HT1080 (cell line): Measurements from ENCODE around the gene TCF7L1. TPM values are rescaled to one million over a fixed set of nuclear protein-coding genes. Genes with fewer than 3 reads are reported as not detected.

Experiments used
- DNase-seq: peaks from one replicate; pipeline ENCODE4 v3.0.0-alpha.2; 2015; ENCODE audit warnings: low read depth
- total RNA-seq: library from RNA; depleted of rRNA; stranded (reverse); fragments of >200 nt; shearing (Covaris generic); gene quantifications from 2 replicates; pipeline ENCODE4 v1.2.3, GENCODE V29; 2014

TCF7L1 gene
- total RNA-seq, 1 experiment from 2014 or later = 0.16 TPM

DNA sequence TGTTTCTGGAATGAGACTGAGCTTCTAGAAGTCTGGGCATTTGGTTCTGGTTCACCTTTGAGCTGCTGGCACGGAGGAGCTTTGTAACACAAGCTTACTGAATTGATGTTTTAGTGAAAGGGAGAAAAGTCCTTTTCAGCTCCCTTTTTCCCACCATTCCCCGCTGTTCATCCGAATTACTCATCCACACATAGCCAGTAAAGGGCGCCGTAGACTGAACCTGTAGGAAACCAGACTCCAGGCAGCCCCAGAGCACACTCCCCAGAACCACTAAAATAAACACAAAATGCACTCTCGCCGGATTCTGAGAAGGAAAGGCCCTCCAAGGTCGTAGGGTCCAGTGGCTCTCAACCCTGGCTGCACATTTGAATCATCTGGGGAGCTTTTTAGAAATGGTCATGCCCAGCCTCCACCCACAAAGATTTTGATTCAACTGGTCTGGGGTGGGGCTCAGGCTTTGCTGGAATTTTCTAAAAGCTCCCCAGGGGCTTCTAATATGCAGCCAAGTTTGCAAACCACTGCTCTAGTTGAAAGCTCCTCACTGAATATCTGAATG, 29.6 kb downstream of the TCF7L1 start:
- DNase-seq = peak; percentile 43

DNA sequence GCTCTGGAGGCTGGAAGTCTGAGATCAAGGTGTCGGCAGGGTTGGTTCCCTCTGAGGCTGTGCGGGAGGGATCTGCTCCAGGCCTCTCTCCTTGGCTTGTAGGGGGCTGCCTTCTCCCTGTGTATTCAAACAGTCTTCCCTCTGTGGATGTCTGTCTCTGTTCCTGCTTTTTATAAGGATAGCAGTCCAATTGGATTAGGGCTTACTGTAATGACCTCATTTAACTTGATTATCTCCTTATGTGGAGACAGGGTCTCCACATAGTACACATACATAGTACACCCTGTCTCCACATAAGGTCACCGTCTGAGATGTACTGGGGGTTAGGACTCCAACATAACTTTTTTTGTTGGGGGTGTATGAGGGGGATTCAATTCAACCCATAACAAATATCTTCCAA, 30.5 kb downstream of the TCF7L1 start:
- DNase-seq = no peak

DNA sequence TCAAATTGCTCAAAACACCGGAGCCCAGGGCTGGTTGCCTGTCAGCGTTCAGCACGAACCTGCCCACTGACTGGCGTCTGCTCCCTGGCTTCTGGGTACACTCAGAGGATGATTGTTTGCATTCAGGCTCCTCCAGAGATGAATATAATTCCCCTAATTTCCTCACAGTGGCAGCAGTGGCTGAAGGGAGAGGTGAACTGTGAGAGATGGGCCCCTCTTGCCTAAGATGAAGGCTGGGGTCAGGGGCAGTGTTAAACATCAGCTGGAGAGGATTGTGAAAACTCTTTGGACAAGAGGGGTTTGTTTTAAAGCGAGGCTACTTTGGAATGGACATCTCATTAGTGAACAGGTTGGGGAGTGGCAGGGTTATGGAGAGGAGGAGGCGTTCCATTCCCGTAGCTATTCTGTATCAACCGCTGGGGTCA, 31.0 kb downstream of the TCF7L1 start:
- no peak for DNase-seq

DNA sequence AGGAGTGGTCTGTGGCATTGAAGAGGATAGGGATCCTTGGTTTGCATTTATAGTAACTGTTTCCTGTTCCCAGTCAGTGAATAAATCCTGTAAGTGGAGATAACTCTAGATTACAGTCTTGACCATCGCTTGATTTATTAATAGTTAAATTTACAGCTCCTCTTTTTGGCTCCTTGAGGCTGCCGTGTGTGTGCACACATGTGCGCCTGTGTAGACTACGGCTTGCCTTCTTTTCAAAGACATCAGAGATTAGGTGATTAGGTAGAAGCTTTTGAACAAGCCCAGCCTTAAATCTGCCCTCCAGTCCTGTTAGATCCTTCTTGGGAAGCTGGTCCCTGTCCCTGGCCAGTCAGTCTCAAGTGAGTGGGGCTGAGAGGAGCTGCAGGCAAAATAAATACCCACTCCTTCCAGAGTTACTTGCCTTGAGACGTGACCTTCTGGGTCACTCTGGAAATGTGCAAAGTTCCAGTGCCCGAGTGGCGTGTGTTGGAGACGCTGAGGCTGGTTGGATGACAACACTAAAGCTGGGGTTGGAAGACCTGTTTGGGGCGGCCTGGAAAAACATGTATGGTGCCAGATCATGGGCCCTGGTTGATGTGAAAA, 32.0 kb downstream of the TCF7L1 start:
- no peak for DNase-seq

DNA sequence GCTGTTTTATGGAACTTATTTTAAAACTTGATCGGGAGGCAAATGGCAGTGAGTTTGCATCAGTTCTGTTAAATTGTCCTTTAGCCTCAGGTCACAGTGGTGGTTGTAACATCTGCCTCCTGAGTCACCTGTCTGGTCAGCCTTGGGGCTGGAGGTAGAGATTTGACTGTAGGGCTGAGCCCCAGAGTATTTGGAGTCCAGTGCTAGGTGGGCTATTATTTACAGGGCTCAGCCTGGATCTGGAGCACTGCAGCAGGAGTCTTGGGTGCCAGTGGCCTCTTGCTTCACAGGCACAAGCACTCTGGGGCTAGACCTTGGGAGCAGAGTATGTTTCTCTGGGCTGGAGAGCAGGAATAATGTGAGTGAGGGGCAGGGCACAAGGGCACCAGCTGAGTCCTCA, 32.8 kb downstream of the TCF7L1 start:
- no peak for DNase-seq

DNA sequence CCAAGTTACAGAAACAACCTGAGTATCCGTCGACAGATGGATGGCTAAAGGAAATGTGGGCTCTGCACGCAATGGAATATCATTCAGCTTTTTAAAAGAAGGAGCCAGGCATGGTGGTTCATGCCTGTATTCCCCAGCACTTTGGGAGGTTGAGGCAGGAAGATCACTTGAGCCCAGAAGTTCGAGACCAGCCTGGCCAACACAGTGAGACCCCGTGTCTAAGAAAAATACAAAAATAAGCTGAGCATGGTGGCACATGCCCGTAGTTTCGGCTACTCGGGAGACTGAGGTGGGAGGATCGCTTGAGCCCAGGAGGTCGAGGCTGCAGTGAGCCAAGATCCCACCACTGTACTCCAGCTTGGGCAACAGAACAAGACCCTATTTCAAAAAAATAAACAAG, 34.3 kb downstream of the TCF7L1 start:
- DNase-seq = no peak

DNA sequence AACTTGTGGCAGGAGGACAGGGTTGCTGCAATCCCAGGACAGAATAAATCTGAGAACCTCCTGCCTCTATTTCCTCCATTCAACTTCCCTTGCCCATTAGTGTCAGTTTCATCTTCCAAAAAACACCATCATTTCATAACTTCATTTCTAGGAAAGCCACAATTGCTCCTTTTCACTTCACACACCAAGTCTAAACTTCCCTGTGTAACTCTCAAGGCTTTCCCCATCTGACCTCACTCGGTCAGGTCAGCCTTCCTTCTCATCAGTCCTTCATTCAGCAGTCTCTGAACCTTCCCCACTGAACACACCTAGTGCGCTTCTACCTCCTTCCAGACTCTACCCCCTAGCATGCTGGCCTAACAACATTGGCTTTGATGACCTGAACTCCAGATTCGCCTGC, 35.8 kb downstream of the TCF7L1 start:
- DNase-seq = no peak

DNA sequence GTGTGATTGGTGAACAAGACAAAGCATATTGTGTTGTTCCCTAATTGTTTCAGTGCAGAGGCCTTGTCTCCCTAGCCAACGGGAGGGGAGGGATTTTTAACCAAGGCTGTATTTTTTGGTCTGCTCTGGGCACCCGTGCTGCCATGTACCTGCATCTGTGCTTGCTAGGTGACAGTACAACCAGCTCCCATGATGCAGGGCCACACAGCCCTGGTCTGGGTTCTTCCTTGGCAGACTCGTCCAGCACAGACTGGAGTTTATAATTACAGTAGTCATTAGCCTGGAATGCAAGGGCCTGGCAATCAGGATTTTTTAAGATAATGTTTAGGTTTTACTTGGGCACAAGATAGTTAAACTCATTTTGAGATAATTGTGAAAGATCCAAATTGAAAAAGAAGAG, 36.4 kb downstream of the TCF7L1 start:
- DNase-seq = no peak

DNA sequence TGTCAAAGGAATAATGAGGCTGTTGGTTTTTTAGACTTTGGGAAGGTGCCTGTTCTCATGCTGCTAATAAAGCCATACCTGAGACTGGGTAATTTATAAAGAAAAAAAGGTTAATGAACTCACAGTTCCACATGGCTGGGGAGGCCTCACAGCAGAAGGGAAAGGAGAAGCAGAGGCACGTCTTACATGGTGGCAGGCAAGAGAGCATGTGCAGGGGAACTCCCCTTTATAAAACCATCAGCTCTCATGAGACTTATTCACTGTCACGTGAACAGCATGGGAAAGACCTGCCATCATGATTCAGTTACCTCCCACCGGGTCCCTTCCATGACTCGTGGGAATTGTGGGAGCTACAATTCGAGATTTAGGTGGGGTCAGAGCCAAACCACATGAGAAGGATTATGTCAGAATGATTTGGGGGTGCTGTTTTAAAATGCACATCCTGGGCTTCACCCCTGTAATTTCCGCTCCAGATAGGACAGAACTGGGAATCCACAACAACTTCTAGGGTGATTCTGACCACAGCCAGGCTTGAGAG, 37.8 kb downstream of the TCF7L1 start:
- DNase-seq = no peak

DNA sequence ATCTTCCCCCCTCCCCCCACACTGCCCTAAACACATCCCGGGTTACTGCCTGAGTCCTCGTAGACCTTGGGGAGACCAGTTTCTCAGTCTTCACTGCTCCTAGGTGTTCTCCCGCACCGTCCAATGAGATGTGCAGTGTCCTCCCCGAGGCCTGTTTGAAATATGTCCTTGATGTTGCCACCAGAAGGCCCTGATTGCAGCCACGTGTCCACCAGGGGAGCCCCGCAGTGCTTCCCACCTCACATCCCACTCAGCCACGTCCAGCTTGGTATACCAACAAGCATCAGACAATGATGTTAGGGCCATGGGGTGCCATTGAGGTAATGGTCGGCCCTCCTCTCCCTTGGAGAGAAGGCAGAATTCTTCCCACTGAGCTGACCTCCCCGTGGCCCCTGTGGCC, 38.7 kb downstream of the TCF7L1 start:
- no peak for DNase-seq

DNA sequence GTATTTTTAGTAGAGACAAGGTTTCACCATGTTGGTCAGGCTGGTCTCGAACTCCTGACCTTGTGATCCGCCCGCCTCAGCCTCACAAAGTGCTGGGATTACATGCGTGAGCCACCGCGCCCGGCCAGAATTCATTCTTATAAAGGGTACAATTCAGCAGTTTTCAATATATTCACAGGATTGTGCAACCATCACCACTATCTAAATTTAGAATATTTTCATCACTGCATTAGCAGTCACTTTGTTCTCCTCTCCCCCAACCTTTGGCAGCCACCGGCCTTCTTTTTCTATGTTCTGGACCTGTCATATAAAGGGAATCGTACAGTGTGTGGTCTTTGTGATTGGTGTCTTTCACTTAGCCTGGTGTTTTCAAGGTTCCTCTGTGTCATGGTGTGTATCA, 40.7 kb downstream of the TCF7L1 start:
- DNase-seq = no peak

DNA sequence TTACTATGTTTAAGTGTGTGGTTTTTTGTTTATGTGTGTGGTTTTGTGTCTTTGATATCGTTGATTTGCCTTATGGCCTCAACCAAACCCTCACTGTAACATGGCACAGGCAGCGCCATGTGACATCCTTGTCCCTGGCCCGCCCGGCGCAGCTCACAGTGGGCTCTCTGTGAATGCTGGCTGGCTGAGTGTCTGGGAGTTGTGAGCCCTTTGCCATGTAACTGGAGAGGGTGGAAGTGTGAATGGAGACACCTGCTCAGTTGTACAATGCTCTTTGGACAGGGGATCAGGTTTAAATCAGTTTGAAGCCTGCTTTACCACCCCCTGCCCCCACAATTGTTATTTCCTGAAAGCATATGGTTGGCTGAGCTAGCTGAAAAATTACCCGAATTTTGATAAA, 41.8 kb downstream of the TCF7L1 start:
- no peak for DNase-seq

DNA sequence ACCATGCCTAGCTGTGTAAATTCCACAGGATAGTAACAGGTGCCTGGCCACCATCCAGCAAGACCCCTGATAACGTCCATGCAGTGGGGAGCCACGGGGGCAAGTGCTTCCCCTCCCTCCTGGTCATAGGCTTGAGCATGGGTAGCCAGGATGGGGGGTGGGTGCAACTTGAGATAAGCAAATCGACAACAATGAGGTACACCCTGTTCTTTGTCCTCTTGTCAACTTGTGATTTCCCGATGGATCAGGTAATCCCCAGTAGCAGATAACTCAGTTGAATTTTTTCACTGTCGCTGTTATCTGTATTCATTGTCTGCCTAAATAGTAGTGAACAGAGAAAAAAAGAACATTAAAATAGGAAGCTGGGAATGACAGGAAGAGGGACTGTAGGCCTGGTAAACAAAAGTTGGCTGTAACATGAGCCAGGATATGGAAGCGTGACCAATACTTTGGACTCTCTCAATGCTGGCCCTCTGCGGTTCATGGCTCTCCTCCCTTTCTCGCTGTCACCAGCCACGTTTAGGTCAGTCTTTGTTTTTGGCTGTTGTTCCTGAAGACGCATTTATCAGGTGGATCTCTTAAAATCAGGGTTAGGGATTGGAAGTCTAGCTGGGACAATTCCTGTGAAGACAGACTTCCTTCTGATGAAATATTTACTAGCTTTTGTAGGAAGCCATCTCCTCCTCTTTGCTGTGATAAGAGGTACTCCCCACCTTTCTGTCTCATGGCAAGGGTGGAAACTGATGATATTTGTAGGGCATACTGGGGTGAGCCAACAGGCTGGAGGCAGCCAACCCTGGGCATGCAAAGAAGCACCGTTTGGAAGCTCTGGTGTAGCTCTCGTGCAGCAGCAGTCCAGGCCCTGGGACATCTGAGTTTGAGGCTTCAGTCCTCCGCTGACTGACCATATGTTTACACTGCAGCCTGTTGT, 42.4 kb downstream of the TCF7L1 start:
- peak; percentile 73 for DNase-seq

DNA sequence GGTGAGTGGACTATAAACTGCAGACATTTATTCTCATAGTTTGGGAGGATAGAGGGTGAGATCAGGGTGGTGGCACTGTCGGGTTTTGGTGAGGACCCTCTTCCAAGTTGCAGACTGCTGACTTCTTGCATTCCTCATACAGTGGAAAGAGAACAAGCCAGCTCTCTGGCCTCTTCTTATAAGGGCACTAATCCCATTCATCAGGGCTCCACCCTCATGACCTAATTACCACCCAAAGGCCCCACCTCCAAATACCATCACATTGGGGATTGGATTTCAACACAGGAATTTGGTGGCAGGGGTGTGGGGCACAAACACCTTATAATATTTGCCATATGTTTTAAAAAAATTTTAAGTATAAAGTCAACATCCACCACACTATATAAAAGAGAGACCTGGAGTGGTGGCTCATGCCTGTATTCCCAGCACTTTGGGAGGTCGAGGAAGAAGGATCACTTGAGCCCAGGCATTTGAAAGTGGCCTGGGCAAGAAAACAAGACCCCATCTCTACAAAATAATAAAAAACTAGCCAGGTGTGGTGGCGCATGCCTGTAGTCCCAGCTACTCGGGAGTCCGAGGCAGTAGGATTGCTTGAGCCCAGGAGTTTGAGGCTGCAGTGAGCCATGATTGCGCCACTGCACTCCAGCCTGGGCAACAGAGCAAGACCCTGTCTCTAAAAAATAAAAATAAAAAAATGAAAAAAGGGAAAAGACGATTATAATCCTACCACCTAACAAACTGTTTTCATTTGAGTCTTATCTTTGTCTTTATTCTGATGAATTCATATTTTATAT, 44.0 kb downstream of the TCF7L1 start:
- DNase-seq = no peak

DNA sequence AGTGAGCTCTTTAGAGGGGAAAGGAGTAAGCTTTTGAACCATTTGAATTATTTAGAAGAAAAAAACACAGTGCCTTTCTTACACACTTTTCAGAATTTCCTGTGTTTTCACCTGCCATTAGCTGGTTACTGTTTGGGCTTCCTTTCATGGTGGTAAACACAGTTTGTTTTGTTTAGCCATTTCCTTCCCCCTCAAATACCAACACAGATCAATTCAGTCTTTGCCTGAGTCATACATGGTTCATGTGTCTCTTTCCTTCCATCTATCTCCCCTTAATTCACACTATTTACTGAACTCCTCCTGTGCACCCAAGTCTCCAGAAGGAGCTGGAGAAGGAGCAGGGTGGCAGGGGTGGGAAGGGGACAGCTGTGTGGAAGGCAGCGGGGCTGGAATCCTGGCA, 45.0 kb downstream of the TCF7L1 start:
- DNase-seq = no peak

DNA sequence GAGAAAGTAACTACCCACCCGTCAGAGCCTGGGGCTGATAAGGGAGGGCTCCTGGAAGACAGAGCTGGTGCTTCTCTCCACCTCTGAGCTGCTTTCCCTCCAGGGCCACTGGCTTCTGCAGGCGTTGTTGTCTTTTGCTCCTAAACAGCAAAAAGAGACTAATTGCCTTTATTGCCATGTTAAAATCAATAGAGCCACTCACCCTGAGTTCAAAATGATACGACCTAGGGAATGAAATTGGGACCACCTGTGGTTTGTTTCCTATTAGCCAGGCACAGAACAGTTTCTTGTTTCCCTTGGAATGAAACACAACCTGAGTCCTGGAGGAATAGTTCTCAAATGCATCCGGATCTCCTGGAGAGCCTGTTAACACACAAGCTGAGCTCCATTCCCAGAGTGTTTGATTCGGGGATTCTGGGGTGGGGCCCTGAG, 45.8 kb downstream of the TCF7L1 start:
- DNase-seq = no peak

DNA sequence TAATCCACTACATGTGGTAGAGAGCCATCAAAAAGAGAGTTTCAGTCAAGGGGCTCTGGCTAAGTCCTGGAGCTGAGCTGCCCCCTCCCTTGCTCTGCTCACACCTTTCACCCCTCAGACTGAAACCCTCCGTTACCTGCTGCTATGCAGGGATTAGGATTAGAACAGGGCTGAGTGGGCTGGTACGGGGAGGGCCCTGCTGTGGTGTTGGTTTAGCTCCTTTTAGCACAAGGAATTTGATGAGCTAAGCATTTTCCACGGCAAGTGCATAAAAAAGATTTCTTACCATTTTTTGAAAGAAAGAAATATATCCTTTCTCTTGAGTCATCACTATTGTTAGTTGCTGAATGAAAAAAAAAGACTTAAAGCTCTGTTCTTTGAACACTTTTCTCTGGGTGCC, 46.3 kb downstream of the TCF7L1 start:
- DNase-seq = no peak

DNA sequence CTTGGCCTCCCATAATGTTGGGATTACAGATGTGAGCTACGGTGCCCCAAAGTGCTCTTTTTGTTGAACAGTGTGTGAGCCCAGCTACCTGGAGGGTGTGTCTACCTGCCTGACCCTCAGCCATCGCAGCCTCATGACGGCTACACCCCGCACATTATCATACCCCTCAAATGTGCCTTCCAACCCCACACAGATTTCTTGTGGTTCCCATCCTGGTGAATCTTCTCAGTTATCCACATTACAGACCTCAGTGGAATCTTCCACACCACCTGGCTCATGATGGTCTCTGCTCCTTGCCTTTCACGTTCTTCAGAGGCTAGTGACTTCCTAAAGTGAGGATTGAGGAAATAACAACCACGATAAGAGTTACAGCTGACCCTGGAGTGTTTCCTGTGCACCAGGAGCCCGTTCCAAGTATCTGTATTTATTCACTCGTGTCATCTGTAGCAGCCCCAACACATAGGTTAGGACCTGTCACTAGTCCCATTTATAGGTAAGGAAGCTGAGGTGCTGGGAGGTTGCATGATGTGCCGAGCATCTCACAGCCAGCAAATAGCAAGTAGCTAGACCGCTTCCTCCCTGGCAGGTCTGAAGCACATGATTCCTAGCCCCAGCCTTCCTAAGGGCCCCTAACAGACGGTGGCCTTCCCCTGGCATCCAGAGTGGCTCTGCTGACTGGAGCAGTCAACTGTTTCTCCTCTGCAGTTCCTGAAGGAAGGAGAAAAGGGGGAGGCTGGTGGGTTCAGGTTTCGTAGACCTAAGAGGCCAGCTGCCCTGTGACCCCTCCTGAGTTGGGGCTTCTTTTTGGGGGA, 47.3 kb downstream of the TCF7L1 start:
- no peak for DNase-seq

DNA sequence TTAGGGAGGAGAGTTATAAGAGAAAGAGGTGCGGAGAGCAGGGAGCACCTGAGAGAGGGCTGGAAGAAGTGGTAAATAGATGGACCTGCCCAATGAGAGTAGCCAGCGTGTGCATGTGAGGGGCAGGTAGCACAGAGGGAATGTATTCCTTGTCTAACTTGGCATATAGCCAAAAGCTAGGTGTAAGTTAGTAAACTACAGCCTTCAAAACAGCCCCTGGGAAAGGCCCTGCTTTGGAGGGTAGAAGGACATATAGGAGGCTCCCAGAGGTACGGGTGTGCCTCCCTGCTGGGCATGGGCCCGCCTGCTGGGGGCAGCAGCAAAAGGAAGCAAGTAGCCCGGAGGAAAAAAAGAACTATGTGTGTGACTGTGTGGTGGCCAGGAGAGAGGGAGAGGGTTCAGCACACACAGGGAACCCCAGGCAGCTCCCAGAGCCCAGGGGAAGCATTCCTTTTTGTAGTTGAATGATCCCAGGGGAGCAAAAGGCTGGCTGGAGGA, 48.0 kb downstream of the TCF7L1 start:
- DNase-seq = no peak

DNA sequence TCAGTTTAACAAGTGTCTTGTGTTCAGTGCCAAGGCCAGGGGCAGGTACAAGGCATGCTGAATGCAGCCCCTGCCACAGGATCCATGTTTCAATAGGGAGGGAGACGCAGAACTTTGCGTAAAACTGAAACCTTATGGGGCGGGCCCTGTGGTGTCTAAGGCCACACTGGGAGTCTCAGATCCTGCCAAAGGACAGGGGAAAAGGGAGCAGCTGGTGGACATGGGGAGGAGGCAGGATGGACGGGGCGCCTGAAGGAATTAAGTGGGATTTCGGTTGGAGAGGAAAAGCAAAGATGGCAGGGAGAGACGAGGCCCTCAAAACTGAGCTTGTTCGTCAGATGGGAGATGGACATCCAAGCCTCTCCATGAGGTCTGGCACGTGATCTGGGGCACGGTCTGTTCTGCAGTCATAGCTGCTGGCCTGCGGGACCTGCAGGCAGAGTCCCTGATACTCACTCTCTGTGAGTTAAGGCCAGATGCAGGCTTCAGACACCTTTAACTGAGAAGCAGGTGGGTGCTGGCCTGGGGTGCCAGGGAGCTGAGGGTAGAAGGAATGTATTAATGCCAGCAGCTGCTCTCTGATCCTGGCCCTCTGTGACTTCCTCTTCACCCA, 48.8 kb downstream of the TCF7L1 start:
- no peak for DNase-seq
